ENCODE measurements around the gene NUDT8.
"Not testable (repeated sequence)": the region's sequence is repeated elsewhere in the genome, so short reads cannot be mapped to it uniquely, and the experiment has no call there.

DNA sequence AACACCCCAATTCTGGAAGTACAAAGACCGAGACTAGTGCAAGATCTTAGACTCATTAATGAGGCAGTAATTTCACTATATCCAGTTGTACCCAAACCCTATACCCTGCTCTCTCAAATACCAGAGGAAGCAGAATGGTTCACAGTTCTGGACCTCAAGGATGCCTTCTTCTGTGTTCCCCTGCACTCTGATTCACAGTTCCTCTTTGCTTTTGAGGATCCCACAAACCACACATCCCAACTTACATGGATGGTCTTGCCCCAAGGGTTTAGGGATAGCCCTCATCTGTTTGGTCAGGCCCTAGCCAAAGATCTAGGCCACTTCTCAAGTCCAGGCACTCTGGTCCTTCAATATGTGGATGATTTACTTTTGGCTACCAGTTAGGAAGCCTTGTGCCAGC is 5.9 kb downstream of the NUDT8 start:
- TF ChIP-seq, protein P1, sequence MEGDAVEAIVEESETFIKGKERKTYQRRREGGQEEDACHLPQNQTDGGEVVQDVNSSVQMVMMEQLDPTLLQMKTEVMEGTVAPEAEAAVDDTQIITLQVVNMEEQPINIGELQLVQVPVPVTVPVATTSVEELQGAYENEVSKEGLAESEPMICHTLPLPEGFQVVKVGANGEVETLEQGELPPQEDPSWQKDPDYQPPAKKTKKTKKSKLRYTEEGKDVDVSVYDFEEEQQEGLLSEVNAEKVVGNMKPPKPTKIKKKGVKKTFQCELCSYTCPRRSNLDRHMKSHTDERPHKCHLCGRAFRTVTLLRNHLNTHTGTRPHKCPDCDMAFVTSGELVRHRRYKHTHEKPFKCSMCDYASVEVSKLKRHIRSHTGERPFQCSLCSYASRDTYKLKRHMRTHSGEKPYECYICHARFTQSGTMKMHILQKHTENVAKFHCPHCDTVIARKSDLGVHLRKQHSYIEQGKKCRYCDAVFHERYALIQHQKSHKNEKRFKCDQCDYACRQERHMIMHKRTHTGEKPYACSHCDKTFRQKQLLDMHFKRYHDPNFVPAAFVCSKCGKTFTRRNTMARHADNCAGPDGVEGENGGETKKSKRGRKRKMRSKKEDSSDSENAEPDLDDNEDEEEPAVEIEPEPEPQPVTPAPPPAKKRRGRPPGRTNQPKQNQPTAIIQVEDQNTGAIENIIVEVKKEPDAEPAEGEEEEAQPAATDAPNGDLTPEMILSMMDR (IDR thresholded peaks at IDR 0.05), result not testable (repeated sequence)
- not testable (repeated sequence) for TF ChIP-seq POLR2A (IDR thresholded peaks at IDR 0.05)
